Right cardiac atrium (tissue), 5 donors: Measurements from ENCODE around the gene PIK3C2A. TPM values are rescaled to one million over a fixed set of nuclear protein-coding genes. Genes with fewer than 3 reads are reported as not detected.
"Not testable (repeated sequence)": the region's sequence is repeated elsewhere in the genome, so short reads cannot be mapped to it uniquely, and the experiment has no call there.

Source experiments
- ATAC-seq, 2 donors: fragments of 200-7000 bp; cut with Tn5 transposase; one replicate each; pipeline versions ENCODE4 v1.8.0 to v1.9.1; 2020; ENCODE audit warnings: moderate library complexity in 2 of 2, mild to moderate bottlenecking in 1 of 2
- DNase-seq, 3 donors: peaks; one replicate each; pipeline ENCODE4 v3.0.0-alpha.2; 2020
- H3K27ac ChIP-seq: one replicate; pipeline ENCODE4 v1.5.1; 2013; ENCODE audit warnings: mild to moderate bottlenecking, low read length, control low read depth, moderate library complexity
- H3K27me3 ChIP-seq: one replicate; pipeline ENCODE4 v1.6.1; 2013; ENCODE audit not compliant: control insufficient read depth, insufficient read depth
- H3K4me1 ChIP-seq: one replicate; pipeline ENCODE4 v1.6.1; 2013; ENCODE audit warnings: low read length; ENCODE audit not compliant: control insufficient read depth, insufficient read depth
- H3K4me3 ChIP-seq: one replicate; pipeline ENCODE4 v1.5.1; 2013; ENCODE audit warnings: low read length, control low read depth
- H3K9me3 ChIP-seq: one replicate; pipeline ENCODE4 v1.6.1; 2013; ENCODE audit warnings: low read length; ENCODE audit not compliant: control insufficient read depth
- WGBS: extraction: QIAGEN DNeasy Blood & Tissue Kit; methylation state at CpG from one replicate; pipeline ENCODE4 v1.1.7; 2013; 5-methylcytosine and 5-hydroxymethylcytosine counted together
- intact Hi-C, 4 donors: fragments of 100-400 bp; cut with DNase I; formaldehyde crosslinking; loops; one replicate each; pipeline versions ENCODE4 v1.11.0 to v1.14.0; 2022 to 2023
- long read RNA-seq, 4 donors: library from polyadenylated mRNA; unstranded; transcript quantifications; one replicate each; pipeline ENCODE4 v2.0.0, GENCODE V29; 2020 to 2021
- polyA plus RNA-seq: library from polyadenylated mRNA; stranded (reverse); fragments of 200-250 nt; gene quantifications from one replicate; pipeline ENCODE4 v1.2.3, GENCODE V29; 2013
- total RNA-seq, 4 donors: library from RNA; stranded (reverse); fragmentation: NEBNext Ultra II Directional; extraction: Animal tissue kit (Norgen Biotek cat#: 25700); gene quantifications; one replicate each; pipeline ENCODE4 v1.2.1, GENCODE V29; 2021
- donor health status: healthy with polysubstance abuse.
- donor health status: DM: no; HTN: yes; CAD: no.
- donor health status: DM: no; HTN: no; CAD: no.
- donor health status: DM: no; HTN: yes; CAD: no; lungs with severe emphysema.
- donor health status: DM: yes; HTN: yes; CAD: no.

The PIK3C2A gene, protein sequence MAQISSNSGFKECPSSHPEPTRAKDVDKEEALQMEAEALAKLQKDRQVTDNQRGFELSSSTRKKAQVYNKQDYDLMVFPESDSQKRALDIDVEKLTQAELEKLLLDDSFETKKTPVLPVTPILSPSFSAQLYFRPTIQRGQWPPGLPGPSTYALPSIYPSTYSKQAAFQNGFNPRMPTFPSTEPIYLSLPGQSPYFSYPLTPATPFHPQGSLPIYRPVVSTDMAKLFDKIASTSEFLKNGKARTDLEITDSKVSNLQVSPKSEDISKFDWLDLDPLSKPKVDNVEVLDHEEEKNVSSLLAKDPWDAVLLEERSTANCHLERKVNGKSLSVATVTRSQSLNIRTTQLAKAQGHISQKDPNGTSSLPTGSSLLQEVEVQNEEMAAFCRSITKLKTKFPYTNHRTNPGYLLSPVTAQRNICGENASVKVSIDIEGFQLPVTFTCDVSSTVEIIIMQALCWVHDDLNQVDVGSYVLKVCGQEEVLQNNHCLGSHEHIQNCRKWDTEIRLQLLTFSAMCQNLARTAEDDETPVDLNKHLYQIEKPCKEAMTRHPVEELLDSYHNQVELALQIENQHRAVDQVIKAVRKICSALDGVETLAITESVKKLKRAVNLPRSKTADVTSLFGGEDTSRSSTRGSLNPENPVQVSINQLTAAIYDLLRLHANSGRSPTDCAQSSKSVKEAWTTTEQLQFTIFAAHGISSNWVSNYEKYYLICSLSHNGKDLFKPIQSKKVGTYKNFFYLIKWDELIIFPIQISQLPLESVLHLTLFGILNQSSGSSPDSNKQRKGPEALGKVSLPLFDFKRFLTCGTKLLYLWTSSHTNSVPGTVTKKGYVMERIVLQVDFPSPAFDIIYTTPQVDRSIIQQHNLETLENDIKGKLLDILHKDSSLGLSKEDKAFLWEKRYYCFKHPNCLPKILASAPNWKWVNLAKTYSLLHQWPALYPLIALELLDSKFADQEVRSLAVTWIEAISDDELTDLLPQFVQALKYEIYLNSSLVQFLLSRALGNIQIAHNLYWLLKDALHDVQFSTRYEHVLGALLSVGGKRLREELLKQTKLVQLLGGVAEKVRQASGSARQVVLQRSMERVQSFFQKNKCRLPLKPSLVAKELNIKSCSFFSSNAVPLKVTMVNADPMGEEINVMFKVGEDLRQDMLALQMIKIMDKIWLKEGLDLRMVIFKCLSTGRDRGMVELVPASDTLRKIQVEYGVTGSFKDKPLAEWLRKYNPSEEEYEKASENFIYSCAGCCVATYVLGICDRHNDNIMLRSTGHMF (N-terminal part only)
- total RNA-seq, result 10 to 100 TPM; 44.1 to 62.0 (median 52.5) TPM
- 10.5 TPM for polyA plus RNA-seq
- long read RNA-seq, donor 1, partial matches to known transcripts, result 20 of 36 reads
- long read RNA-seq, donor 1, other reads (novel, unspliced or antisense), result 16 of 36 reads
- long read RNA-seq, donor 2, partial matches to known transcripts, result 0 of 1 reads
- long read RNA-seq, donor 2, other reads (novel, unspliced or antisense), result 1 of 1 reads
- long read RNA-seq, donor 3, full-length matches to known transcripts, result 1 of 59 reads
- long read RNA-seq, donor 3, partial matches to known transcripts, result 24 of 59 reads
- long read RNA-seq, donor 3, other reads (novel, unspliced or antisense), result 34 of 59 reads
- long read RNA-seq, donor 4, partial matches to known transcripts, result 1 of 2 reads
- long read RNA-seq, donor 4, other reads (novel, unspliced or antisense), result 1 of 2 reads

DNA sequence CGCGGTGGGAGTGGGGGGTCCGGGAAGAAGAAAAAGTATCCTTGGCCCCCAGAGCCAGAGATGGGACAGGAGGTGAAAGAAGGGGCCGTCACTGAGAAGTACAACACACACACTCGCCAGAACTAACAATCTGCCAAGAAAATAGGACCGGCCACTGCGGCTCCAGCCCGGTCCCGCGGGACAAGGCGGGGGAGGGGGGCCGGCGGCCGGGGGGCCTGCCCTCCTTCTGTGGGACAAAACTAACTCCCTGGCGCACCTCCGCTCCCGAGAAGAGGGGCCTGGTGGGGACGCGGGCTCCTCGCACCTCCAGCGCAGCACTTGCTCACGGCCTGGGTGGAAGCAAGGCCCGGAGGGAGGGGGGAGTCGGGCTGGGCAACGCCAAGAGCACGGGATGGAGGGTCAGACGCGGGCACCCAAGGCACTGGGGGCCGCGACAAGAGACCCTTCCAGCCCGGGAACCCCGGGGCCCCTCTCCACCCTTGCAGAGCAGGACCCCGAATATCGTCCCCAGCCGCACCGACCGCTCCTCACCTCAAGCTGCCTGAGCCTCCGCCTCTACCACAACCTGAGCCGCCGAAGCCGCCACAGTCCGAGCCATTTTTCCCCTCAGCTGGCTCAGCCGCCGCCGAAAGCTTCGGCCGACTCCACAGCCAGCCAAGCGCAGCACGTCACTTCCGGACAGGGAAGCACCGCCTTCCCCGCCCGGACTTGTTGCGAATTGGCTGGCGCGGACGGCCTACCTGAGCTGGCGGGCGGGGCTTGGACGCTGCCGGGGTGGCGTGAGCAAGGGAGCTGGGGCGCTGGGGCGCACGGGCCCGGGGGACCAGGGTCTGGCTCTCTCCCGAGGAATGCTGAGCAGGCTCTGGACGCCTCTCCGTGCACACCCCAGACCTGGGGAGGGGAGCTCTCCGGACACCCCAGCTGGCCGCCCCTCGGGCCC lies at the start of gene PIK3C2A:
Gene PIK3C2A, minus strand, starts transcription at position 670 of the 940 bp plus-strand sequence. CDS start 38,245 bp downstream, outside the sequence.
- H3K4me3 ChIP-seq, result peak within 1 kb of the TSS; percentile 77

DNA sequence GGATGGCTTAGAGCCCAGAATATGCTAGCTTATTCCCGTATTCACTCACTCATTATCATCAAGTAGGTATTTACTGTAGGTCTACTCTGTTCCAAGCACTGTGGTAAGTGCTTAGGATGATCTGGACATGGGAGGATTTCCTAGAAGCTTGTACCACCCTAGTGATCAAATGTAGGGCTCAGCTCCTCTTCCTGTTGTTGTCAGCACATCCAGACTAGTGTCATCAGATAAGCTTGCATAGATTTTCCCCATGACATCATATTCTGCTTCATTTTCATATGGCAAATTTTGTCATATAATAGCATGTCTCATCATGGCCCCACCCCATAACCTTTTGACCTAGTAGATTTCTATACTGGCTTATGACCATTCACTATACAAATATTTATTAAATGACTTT lies 49.4 kb upstream of the PIK3C2A start:
- DNase-seq (no peak), ATAC-seq (no peak)
- Histone ChIP-seq H3K4me1 (peaks cover 4% of the 10 kb centered on the region), H3K4me3 (no peak overlapping the region), H3K9me3 (no peaks in the 10 kb centered on the region), H3K27me3 (no peaks in the 10 kb centered on the region), H3K27ac (no peak overlapping the region)
- intact Hi-C loops, result no loop called here
- 43% methylated on average over 1 of the region's 1 CpG for WGBS

More for the DNA sequence above, at the start of gene PIK3C2A:
- DNase-seq, result peak; percentile 96 to 99 (median 98)
- Histone ChIP-seq H3K27ac (peak within 1 kb of the TSS; percentile 95), H3K9me3 (no peaks in the 10 kb centered on the region), H3K4me1 (no peaks in the 10 kb centered on the region), H3K27me3 (no peaks in the 10 kb centered on the region)
- intact Hi-C loops, result no loop called here
- under 1% methylated on average over 72 of the region's 72 CpGs for WGBS
- peak; percentile 96 to 97 for ATAC-seq

DNA sequence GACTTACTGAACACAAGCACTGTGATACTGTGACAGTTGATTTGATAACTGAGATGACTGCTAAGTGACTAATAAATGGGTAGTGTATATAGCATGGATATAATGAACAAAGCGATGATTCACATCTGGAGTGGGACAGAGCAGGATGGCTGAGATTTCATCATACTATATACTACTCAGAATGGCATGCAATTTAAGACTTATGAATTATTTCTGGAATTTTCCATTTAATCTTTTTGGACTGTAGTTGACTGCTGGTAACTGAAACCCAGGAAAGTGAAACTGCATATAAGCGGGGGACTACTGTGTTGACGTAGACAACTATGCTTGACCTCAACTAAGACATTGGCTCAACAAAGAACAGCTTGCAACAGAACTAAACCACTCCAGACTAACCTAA lies 48.7 kb upstream of the PIK3C2A start:
- intact Hi-C loops, result no loop called here
- peaks cover 4% of the 10 kb centered on the region for H3K4me1 ChIP-seq
- WGBS, result 74% methylated on average over 3 of the region's 3 CpGs
- H3K9me3 ChIP-seq, result no peaks in the 10 kb centered on the region
- H3K27me3 ChIP-seq, result no peaks in the 10 kb centered on the region
- H3K4me3 ChIP-seq, result no peak overlapping the region
- DNase-seq (no peak), ATAC-seq (no peak)
- H3K27ac ChIP-seq, result no peak overlapping the region

DNA sequence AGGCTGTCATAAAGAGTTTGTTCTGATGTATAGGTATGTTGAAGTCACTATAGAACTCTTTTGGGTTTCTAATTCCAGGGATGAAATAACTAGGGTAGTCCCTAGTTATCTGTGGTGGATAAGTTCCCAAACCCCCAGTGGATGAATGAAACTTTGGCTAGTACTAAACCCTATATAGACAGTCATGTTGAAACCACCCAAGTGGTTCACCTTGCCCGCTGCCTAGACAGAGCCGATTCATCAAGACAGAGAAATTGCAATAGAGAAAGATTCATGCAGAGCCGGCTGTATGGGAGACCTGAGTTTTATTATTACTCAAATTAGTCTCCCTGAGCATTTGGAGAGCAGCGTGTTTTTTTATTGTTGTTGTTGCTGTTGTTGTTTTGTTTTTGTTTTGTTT lies 44.9 kb upstream of the PIK3C2A start:
- no peaks in the 10 kb centered on the region for H3K9me3 ChIP-seq
- no peak overlapping the region for H3K4me3 ChIP-seq
- no peaks in the 10 kb centered on the region for H3K27me3 ChIP-seq
- H3K4me1 ChIP-seq, result peaks cover 4% of the 10 kb centered on the region
- no peak overlapping the region for H3K27ac ChIP-seq
- no peak for ATAC-seq
- 74% methylated on average over 4 of the region's 4 CpGs for WGBS
- no peak for DNase-seq
- intact Hi-C loops, result no loop called here

DNA sequence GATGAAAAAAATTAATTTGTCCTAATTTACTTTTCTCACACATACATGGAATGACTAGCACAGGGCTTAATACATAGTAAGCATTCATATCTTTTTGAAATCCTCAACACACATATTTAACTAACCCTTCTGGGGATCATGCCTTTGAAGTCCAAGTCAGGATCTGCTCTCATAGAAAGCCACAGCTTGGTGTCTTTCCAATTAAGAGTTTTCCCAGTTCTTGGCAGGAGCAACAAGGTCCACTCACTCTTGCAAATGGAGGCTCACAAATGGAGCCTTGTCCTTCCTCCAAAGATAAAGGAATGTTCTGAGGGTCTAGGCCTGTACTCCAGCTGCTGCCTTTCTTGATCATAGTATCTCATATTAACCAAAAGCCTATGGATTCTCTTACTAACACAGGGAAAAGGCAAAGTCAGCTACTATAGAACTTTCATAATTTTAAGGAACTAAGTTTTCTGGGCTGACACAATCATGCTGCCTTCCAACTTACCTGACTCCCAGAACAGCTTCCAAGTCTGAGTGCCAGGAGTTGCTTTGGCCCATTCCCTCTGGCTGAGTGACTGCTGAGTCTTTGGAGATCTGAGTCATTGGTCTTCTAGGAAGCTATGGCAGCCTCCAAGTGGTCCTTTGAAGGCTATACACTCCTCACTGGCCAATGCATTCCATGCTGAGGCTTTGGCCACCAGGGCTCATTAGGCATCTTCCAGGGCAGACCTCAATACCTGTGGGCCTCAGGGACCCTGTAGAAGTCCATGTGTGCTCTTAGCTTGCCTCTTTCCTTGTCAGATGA lies 43.0 kb upstream of the PIK3C2A start:
- Histone ChIP-seq H3K4me3 (no peak overlapping the region), H3K4me1 (no peaks in the 10 kb centered on the region), H3K27ac (no peak overlapping the region), H3K27me3 (no peaks in the 10 kb centered on the region), H3K9me3 (no peaks in the 10 kb centered on the region)
- intact Hi-C loops, result no loop called here
- ATAC-seq (no peak), DNase-seq (no peak)

DNA sequence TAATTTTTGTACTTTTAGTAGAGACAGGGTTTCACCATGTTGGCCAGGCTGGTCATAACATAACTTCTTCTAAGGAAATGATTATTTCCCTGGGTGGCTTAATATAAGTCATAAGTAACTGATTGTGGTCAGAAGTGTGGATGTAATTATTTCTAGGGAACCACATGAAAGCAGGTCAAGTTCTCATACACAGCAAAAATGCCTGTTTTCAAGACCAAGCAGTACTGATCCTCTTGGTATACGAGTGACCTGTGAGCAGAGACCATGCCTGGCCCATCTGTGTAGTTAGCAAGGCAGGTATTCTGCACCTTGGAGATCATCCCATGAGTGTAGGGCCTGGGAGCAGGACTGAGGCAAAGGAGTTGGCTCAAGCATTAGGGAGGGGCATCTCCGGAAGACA lies 36.3 kb upstream of the PIK3C2A start:
- ATAC-seq (no peak), DNase-seq (no peak)
- WGBS, result 79% methylated on average over 2 of the region's 2 CpGs
- Histone ChIP-seq H3K4me3 (no peak overlapping the region), H3K27me3 (no peaks in the 10 kb centered on the region), H3K9me3 (no peaks in the 10 kb centered on the region), H3K27ac (no peak overlapping the region), H3K4me1 (no peaks in the 10 kb centered on the region)
- intact Hi-C loops, result loop anchor here in 1 of 4 donors (10.0 kb wide), 1 partner anchor 271 kb away; no protein-coding TSS in a partner anchor

DNA sequence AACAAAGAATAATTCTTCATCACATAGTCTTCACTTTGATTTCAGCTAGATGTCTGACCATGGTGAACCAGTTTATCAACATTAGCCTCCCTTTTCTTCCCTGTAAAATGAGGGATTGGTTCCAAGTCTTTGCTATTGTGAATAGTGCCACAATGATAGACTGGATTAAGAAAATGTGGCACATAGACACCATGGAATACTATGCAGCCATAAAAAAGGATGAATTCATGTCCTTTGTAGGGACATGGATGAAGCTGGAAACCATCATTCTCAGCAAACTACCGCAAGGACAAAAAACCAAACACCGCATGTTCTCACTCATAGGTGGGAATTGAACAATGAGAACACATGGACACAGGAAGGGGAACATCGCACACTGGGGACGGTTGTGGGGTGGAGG lies 35.2 kb upstream of the PIK3C2A start:
- not testable (repeated sequence) for ATAC-seq, DNase-seq, H3K27me3 ChIP-seq, H3K27ac ChIP-seq, H3K4me3 ChIP-seq, H3K9me3 ChIP-seq, H3K4me1 ChIP-seq
- intact Hi-C loops, result loop anchor here in 1 of 4 donors (10.0 kb wide), 1 partner anchor 272 kb away; no protein-coding TSS in a partner anchor
- WGBS, result 93% methylated on average over 2 of the region's 4 CpGs

DNA sequence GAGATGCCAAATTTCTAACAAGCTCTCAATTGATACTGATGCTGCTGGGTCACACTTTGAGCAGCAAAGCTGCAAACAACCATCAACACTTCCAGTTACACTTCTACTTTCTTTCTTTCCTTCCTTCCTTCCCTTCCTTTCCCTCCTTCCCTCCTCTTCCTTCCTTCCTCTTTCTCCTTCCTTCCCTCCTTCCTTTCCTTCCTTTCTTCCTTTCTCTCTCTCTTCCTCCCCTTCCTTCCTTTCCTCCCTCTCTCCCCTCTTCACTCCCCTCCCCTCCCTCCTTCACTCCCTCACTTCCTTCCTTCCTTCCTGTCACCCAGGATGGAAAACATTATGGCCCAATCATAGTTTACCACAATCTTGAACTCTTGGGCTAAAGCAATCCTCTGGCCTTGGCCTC lies 33.0 kb upstream of the PIK3C2A start:
- Histone ChIP-seq H3K27ac (no peak overlapping the region), H3K4me1 (no peaks in the 10 kb centered on the region), H3K4me3 (no peak overlapping the region), H3K9me3 (no peaks in the 10 kb centered on the region), H3K27me3 (no peaks in the 10 kb centered on the region)
- no peak for ATAC-seq
- intact Hi-C loops, result loop anchor here in 1 of 4 donors (10.0 kb wide), 1 partner anchor 274 kb away; no protein-coding TSS in a partner anchor
- DNase-seq, result no peak

DNA sequence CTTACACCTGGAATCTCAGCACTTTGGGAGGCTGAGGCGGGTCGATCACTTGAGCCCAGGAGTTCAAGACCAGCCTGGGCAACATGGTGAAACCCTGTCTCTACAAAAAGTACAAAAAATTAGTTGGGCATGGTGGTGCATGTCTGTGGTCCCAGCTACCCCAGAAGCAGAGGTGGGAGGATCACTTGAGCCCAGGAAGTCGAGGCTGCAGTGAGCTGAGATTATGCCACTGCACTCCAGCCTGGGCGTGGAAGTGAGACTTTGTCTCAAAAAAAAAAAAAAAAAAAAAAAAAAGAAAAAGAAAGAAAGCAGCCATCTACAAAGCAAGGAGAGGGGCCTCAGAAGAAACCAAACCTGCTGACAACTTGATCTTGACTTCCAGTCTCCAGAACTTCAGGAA lies 32.1 kb upstream of the PIK3C2A start:
- not testable (repeated sequence) for H3K27ac ChIP-seq, H3K4me3 ChIP-seq, H3K9me3 ChIP-seq, H3K4me1 ChIP-seq, DNase-seq, ATAC-seq, H3K27me3 ChIP-seq
- WGBS, result 89% methylated on average over 4 of the region's 4 CpGs
- intact Hi-C loops, result loop anchor here in 3 of 4 donors (10.0 kb wide), 3 partner anchors 135 to 275 kb away; no protein-coding TSS in a partner anchor
